ENCODE measurements around the gene ENPP1. TPM values are rescaled to one million over a fixed set of nuclear protein-coding genes. Genes with fewer than 3 reads are reported as not detected.

Gene ENPP1
- total RNA-seq, 3 donors from 2014 or later: 51.2 to 53.8 (median 51.5) TPM

GRCh38 chr6:131861381-131861780 lies 53.6 kb downstream of the ENPP1 start:
- H3K27ac ChIP-seq: no peak overlapping the region
- intact Hi-C loops (cut with DNase I; ENCODE audit: low total_unique reads): no loop called here
- H3K9me3 ChIP-seq: no peaks in the 10 kb centered on the region
- TF ChIP-seq POLR2AphosphoS5 (IDR thresholded peaks at IDR 0.05) (no peak), CTCF (IDR thresholded peaks at IDR 0.05) (no peak), POLR2A (IDR thresholded peaks at IDR 0.05) (no peak)
- H3K27me3 ChIP-seq: no peaks in the 10 kb centered on the region
- no peaks in the 10 kb centered on the region for H3K36me3 ChIP-seq
- DNase-seq (ENCODE audit: low spot score in 2 of 2): no peak
- H3K4me1 ChIP-seq: no peaks in the 10 kb centered on the region
- no peak overlapping the region for H3K4me3 ChIP-seq

- H3K27me3 ChIP-seq: no peaks in the 10 kb centered on the region
- DNase-seq (ENCODE audit: low spot score in 2 of 2): no peak
- TF ChIP-seq POLR2A (IDR thresholded peaks at IDR 0.05) (no peak), POLR2AphosphoS5 (IDR thresholded peaks at IDR 0.05) (no peak), CTCF (IDR thresholded peaks at IDR 0.05) (no peak)
- no peaks in the 10 kb centered on the region for H3K9me3 ChIP-seq
- intact Hi-C loops (cut with DNase I; ENCODE audit: low total_unique reads): no loop called here
- no peaks in the 10 kb centered on the region for H3K36me3 ChIP-seq
- H3K4me1 ChIP-seq: no peaks in the 10 kb centered on the region
- H3K27ac ChIP-seq: no peak overlapping the region
- H3K4me3 ChIP-seq: no peak overlapping the region
These were observed 54.7 kb downstream of the ENPP1 start for GRCh38 chr6:131862476-131862875.

DNA sequence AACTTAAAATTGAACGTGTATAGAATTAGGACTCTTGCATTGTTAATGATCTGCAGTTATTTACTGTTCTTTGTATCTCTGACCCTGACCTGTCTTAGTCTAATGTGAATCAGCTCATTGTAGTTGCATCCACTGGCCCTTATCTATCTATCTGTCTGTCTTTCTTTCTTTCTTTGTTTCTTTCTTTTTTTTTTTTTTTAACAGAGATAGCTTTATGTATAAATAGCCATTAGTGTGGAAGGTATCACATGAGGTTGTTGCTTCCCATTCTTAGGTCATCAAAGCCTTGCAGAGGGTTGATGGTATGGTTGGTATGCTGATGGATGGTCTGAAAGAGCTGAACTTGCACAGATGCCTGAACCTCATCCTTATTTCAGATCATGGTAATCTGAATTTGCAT lies 59.9 kb downstream of the ENPP1 start:
- H3K4me1 ChIP-seq: no peaks in the 10 kb centered on the region
- TF ChIP-seq POLR2AphosphoS5 (IDR thresholded peaks at IDR 0.05) (no peak), POLR2A (IDR thresholded peaks at IDR 0.05) (no peak)
- H3K27me3 ChIP-seq: no peaks in the 10 kb centered on the region
- no peaks in the 10 kb centered on the region for H3K36me3 ChIP-seq
- H3K4me3 ChIP-seq: no peak overlapping the region
- H3K9me3 ChIP-seq: no peaks in the 10 kb centered on the region
- intact Hi-C loops (cut with DNase I; ENCODE audit: low total_unique reads): no loop called here
- no peak for DNase-seq (ENCODE audit: low spot score in 2 of 2)
- H3K27ac ChIP-seq: no peak overlapping the region

DNA sequence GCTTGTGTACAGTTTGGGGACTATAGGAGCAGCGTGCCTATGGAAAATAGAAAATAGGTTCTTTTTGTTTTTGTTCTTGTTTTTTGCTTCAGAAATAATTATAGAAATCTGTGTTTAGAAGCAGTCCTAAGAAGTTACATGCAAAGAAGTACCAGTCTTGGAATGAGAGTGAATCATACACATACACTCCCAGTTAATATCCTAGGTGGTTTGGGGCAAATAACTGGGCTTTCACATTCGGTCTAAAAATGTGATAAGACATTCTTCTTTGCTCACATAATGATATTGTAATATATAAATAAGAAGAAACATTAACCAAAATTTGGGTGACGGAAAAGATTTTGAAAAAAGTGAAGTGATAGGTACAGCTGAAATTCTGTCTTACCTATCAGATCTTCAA lies 61.0 kb downstream of the ENPP1 start:
- no peak for DNase-seq (ENCODE audit: low spot score in 2 of 2)
- TF ChIP-seq POLR2A (IDR thresholded peaks at IDR 0.05) (no peak), CTCF (IDR thresholded peaks at IDR 0.05) (no peak), POLR2AphosphoS5 (IDR thresholded peaks at IDR 0.05) (no peak)
- intact Hi-C loops (cut with DNase I; ENCODE audit: low total_unique reads): no loop called here
- Histone ChIP-seq H3K36me3 (no peaks in the 10 kb centered on the region), H3K4me1 (no peaks in the 10 kb centered on the region), H3K4me3 (no peak overlapping the region), H3K27me3 (no peaks in the 10 kb centered on the region), H3K9me3 (no peaks in the 10 kb centered on the region), H3K27ac (no peak overlapping the region)

GRCh38 chr6:131875647-131876046 lies 67.8 kb downstream of the ENPP1 start:
- TF ChIP-seq POLR2A (IDR thresholded peaks at IDR 0.05) (no peak), CTCF (IDR thresholded peaks at IDR 0.05) (no peak), POLR2AphosphoS5 (IDR thresholded peaks at IDR 0.05) (no peak)
- no peaks in the 10 kb centered on the region for H3K4me1 ChIP-seq
- no peaks in the 10 kb centered on the region for H3K27me3 ChIP-seq
- no peak overlapping the region for H3K27ac ChIP-seq
- no peaks in the 10 kb centered on the region for H3K36me3 ChIP-seq
- no peak overlapping the region for H3K4me3 ChIP-seq
- no peaks in the 10 kb centered on the region for H3K9me3 ChIP-seq
- intact Hi-C loops (cut with DNase I; ENCODE audit: low total_unique reads): no loop called here
- DNase-seq (ENCODE audit: low spot score in 2 of 2): no peak

- intact Hi-C loops (cut with DNase I; ENCODE audit: low total_unique reads): no loop called here
- Histone ChIP-seq H3K27ac (no peak overlapping the region), H3K27me3 (no peaks in the 10 kb centered on the region), H3K9me3 (no peaks in the 10 kb centered on the region), H3K4me1 (no peaks in the 10 kb centered on the region), H3K36me3 (no peaks in the 10 kb centered on the region), H3K4me3 (no peak overlapping the region)
- no peak for DNase-seq (ENCODE audit: low spot score in 2 of 2)
- TF ChIP-seq CTCF (IDR thresholded peaks at IDR 0.05) (no peak), POLR2A (IDR thresholded peaks at IDR 0.05) (no peak), POLR2AphosphoS5 (IDR thresholded peaks at IDR 0.05) (no peak)
These were observed 68.7 kb downstream of the ENPP1 start for GRCh38 chr6:131876545-131876944.
